Right ventricle myocardium inferior (tissue), 1 donor: Measurements from ENCODE around the gene TADA3. TPM values are rescaled to one million over a fixed set of nuclear protein-coding genes. Genes with fewer than 3 reads are reported as not detected.
"Not testable (repeated sequence)": the region's sequence is repeated elsewhere in the genome, so short reads cannot be mapped to it uniquely, and the experiment has no call there.

Experiments used
- ATAC-seq: fragments of 200-7000 bp; cut with Tn5 transposase; one replicate; pipeline ENCODE4 v1.9.1; 2020; ENCODE audit warnings: mild to moderate bottlenecking, moderate library complexity
- DNase-seq: peaks from one replicate; pipeline ENCODE4 v3.0.0; 2021; ENCODE audit errors: missing footprints
- intact Hi-C: fragments of 100-400 bp; cut with DNase I; formaldehyde crosslinking; loops from one replicate; pipeline ENCODE4 v1.11.0; 2022
- total RNA-seq: library from RNA; stranded (reverse); fragmentation: NEBNext Ultra II Directional; extraction: Animal tissue kit (Norgen Biotek cat#: 25700); gene quantifications from one replicate; pipeline ENCODE4 v1.2.1, GENCODE V29; 2021
- donor health status: DM: no; HTN: yes; CAD: no; lungs with severe emphysema.

TADA3 gene
- total RNA-seq, 1 donor from 2014 or later: 48.4 TPM

GRCh38 chr3:9786825-9787669, 5.2 kb downstream of the TADA3 start:
- intact Hi-C loops: no loop called here
- ATAC-seq (no peak), DNase-seq (peak; percentile 50)

- ATAC-seq: no peak
- DNase-seq: no peak
- intact Hi-C loops: no loop called here
Observed at GRCh38 chr3:9786209-9786739, 6.0 kb downstream of the TADA3 start.

GRCh38 chr3:9785602-9786001, 6.7 kb downstream of the TADA3 start:
- intact Hi-C loops: no loop called here
- no peak for ATAC-seq

GRCh38 chr3:9784965-9785364, 7.3 kb downstream of the TADA3 start:
- intact Hi-C loops: no loop called here

More at GRCh38 chr3:9785602-9786001, 6.7 kb downstream of the TADA3 start:
- DNase-seq: no peak

GRCh38 chr3:9783954-9784353, 8.3 kb downstream of the TADA3 start:
- no peak for ATAC-seq
- DNase-seq: peak; percentile 55
- intact Hi-C loops: no loop called here

More at GRCh38 chr3:9784965-9785364, 7.3 kb downstream of the TADA3 start:
- no peak for ATAC-seq
- no peak for DNase-seq

- ATAC-seq (no peak), DNase-seq (no peak)
- intact Hi-C loops: no loop called here
Observed at GRCh38 chr3:9782770-9783169, 9.5 kb downstream of the TADA3 start.

- ATAC-seq (no peak), DNase-seq (no peak)
- intact Hi-C loops: no loop called here
Observed at GRCh38 chr3:9781978-9782603, 10.2 kb downstream of the TADA3 start.

- intact Hi-C loops: no loop called here
- ATAC-seq (no peak), DNase-seq (no peak)
Observed at GRCh38 chr3:9781551-9781950, 10.7 kb downstream of the TADA3 start.

GRCh38 chr3:9780910-9781309, 11.4 kb downstream of the TADA3 start:
- DNase-seq: no peak
- no peak for ATAC-seq
- intact Hi-C loops: no loop called here

- intact Hi-C loops: no loop called here
- DNase-seq (no peak), ATAC-seq (no peak)
Observed at GRCh38 chr3:9780458-9780812, 11.8 kb downstream of the TADA3 start.

- no peak for DNase-seq
Observed at GRCh38 chr3:9779721-9780457, 12.4 kb downstream of the TADA3 start.

GRCh38 chr3:9779075-9779593, 13.1 kb downstream of the TADA3 start:
- intact Hi-C loops: no loop called here
- ATAC-seq: no peak

More at GRCh38 chr3:9779721-9780457, 12.4 kb downstream of the TADA3 start:
- peak; percentile 58 for ATAC-seq
- intact Hi-C loops: no loop called here

GRCh38 chr3:9778143-9779074, 13.9 kb downstream of the TADA3 start:
- intact Hi-C loops: no loop called here
- DNase-seq (no peak), ATAC-seq (no peak)

More at GRCh38 chr3:9779075-9779593, 13.1 kb downstream of the TADA3 start:
- DNase-seq: no peak

GRCh38 chr3:9777694-9778021, 14.6 kb downstream of the TADA3 start:
- DNase-seq (no peak), ATAC-seq (no peak)
- intact Hi-C loops: no loop called here

GRCh38 chr3:9776896-9777693, 15.2 kb downstream of the TADA3 start:
- ATAC-seq: no peak

GRCh38 chr3:9771007-9771406, 21.3 kb downstream of the TADA3 start:
- ATAC-seq, intact Hi-C loops, DNase-seq: not testable (repeated sequence)

More at GRCh38 chr3:9776896-9777693, 15.2 kb downstream of the TADA3 start:
- no peak for DNase-seq
- intact Hi-C loops: no loop called here

GRCh38 chr3:9770276-9770812, 21.9 kb downstream of the TADA3 start:
- DNase-seq (peak; percentile 93), ATAC-seq (peak; percentile 66)
- intact Hi-C loops: no loop called here
